ENCODE measurements around the gene DNLZ.
A peak's percentile ranks its signal among the peaks of the same experiment; 100 is the strongest.
"Not testable (repeated sequence)": the region's sequence is repeated elsewhere in the genome, so short reads cannot be mapped to it uniquely, and the experiment has no call there.

Gene DNLZ

DNA sequence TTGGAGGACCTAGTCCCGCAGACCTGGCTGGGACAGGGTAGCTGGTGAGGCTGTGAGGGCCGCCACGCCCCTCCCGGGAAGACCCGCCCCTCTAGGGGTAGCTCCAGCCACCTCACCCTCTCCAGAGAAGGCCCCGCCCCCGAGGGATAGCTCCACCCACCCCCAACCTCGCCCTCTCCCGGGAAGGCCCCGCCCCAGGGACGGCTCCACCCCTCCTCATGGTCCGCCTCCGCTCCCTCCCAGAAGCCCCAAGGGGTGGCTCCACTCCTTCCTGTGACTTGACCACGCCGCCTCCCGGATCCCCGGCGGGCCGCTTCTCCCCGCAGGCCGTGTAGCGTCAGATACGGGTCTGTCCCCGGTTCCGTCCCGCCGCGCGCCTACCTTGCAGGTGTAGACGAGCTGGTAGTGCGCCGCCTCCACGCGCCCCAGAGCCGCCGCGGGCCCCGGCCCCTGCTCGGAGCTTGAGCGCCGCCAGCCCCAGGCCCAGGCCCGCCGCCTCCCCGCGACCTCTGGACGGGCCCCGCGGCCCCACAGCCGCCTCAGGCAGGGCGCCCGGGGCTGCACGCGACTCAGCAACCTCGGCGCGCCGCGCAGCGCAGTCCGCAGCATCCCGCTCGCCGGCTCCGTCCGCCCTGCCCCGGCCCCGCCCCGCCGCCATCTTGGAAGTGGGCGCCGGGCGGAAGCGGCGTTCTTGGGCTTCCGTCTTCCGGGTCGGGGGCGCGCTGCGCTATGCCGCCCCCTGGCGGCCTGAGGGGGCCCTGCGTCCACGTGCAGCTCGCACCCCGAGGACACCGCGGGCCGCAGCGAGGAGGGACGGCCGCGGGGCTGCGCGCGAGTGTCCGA is at the start of gene DNLZ:
Gene DNLZ (minus strand): TSS at position 639 of the 843 bp plus-strand sequence. CDS start 30 bp downstream, at position 609.
- DNase-seq = peak; percentile 98

DNA sequence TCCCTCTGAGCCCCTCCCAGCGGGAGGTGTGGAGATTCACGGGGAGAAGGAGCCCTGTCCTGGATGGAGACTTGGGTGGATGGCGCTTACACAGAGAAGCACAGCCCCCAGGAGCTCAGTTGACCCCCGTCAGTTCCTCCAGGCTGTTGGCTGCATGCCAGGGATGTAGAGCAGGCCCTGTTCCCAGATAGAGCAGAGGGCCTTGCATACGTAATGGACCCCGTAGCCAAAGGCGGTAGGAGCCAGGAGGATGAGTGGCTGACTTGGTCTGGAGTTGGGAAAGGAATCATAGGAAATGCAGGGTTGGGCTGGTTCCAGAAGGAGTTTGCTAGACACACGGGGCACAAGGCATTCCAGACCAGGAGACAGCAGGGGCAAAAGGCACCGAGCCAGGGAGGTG is 49.4 kb upstream of the DNLZ start:
- no peak for DNase-seq

DNA sequence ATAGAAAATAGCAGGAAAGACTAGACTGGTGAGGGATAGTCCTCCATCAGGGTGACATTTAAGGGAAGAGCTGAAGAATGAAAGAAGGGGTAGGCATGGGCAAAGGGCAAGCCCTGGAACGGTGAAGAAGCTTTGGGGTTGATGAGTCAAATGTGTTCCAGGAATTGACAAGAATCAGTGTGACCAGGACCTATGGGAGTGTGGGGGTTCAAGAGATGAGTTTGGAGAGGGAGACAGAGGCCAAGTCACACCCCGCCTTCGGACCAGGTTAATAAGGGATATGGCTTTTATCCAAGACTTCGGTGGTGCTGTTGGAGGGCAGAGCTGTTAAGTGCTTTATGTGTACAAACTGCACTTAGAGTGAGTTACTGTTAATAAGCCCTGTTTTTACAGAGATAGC is 47.8 kb upstream of the DNLZ start:
- DNase-seq = no peak

DNA sequence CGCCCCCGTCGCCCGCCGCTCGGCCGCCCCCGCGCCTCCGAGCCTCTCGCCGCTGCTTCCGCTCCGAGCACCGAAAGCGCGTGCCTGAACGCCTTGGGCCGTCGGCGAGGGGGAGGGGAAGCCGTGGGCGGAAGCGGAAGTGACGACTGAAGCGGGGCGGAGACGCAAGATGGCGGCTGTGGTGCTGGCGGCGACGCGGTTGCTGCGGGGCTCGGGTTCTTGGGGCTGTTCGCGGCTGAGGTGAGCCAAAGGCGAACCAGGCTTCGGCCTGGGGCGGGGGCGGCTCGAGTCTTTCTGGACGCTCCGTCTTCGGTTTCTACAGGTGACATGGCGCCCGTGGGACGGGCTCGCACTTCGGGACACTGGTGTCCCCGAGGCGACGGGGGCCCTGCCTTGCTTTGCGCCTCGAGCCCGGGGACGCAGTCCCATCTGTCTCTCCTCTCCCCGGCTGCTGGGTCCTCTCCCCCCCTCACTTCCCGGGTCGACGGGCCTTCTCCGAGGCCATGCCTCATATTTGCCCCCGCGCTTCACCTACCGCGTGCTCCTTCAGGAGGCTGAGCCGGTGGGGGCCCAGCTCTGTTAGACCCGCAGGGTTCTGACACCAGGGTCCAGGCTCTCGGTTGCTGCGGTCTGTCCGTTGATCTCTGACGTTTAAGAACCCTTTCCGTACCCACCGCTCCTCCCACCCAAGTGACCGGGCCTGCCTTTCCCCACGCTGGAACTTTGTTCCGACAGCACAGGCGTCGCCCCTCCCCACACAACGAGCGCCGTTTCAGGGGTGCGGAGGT is 47.1 kb upstream of the DNLZ start, which contains the start of the genes ENTR1 and PMPCA:
Gene ENTR1 (minus strand): TSS at position 115 of the 788 bp plus-strand sequence. CDS start 217 bp downstream, outside the sequence.
Gene PMPCA (plus strand): TSS at position 159 of the 788 bp plus-strand sequence. CDS start 11 bp downstream, at position 170.
- peak; percentile 98 for DNase-seq

DNA sequence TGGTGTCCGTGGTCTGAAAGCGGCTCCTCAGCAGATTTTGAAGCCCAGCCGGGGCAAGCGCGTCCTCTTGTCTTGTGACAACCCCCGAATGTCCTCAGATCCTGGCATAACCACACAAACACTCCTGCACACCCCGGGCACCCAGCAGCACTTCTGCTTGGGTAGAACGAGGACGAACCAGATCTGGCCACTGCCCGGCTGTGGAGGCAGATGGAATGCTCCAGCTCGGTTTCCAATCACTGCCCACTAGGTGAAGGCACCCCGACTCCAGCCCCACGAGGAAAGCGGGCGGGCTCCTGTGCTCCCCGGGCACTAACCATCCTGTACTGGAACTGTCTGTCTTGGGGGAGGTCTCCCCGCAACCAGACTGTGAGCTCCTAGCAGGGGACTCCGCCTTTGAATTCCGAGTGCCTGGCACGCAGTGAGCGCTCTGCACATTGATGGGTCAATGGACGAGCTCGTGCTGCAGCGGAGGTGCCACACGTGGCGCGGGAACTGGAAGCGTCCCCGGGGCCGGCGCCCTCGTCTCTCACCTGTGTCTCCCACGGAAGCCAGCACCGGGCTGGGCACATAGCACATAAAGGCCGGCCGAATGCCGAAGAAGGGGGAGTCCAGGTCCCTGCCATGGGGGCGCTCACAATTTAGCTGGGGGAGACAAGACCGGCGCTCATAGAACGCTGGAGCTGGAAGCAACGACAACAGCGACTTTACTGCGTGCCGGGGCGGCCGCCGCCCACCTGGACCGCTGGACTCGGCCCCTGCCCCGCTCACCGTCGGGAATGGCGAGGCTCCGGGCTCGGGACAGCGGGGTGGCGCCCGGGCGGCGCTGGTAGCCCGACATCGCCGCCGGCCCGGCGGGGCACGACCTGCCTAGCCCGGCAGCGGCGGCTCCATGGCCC is 46.3 kb upstream of the DNLZ start:
- peak; percentile 36 for DNase-seq

DNA sequence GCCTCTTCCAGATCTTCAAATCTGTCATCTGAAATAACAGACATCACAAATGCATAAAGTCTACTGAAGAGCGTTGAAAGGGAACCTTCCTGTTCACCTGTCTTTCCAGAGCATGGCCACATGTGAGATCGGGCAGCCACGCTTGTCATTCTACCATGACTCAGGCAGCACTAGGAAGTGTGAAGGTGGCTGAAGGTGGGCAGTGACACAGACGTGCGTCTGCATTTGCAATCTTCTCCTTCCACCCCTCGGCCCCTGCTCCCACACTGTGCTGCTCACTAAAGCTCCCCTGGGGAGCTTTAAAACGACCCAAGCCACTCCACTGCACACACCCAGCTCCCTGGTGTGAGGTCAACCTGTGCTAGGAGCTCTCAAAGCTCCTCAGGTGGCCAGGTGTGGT is 44.4 kb upstream of the DNLZ start:
- DNase-seq = no peak

DNA sequence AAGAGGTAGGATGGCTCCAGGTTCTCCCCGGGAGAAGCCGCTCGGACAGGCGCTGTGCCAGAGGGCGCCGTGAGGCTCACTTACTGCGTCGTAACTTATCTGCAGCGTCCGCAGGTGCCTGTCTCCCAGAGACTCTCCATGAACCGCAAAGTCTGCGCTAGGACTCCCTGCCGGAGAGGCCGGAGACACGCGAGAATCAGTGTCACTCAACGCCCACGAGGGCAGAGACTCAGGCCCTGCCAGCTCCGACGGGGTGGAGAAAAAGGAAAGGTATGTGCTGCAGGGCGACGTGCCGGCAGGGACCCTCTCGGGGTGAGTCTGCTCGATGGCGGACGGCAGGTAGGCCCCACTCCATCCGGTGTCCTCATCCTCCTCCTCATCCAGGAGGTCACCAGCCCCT is 43.5 kb upstream of the DNLZ start:
- not testable (repeated sequence) for DNase-seq

DNA sequence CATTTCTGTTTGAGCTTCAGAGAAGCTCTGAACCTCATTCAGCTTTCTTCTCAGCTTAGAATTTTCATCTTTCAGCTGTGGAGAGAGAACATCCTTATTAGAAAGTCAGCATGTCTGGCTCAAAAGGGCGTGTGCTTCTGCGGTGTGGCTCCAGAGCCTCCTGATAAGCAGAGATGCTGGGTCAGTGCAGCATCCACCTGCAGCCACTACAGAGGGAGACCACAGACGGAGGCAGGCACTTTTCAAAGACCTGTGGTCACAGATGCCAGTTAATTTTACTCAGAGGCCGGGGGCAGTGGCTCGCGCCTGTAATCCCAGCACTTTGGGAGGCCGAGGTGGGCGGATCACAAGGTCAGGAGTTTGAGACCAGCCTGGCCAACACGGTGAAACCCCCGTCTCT is 42.4 kb upstream of the DNLZ start:
- DNase-seq = not testable (repeated sequence)

DNA sequence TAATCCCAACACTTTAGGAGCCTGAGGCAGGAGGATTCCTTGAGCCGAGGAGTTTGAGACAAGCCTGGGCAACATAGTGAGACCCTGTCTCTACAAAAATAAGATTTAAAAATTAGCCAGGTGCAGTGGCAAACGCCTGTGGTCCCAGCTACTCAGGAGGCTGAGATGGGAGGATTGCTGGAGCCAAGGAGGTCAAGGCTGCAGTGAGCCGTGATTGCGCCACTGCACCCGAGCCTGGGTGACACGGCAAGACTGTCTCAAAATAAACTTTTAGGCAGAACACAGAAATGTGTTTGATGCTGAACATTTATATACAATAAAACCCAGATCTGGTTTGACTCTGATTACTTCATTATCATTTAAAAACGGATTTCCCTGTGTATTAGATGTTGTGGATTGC is 41.9 kb upstream of the DNLZ start:
- no peak for DNase-seq

DNA sequence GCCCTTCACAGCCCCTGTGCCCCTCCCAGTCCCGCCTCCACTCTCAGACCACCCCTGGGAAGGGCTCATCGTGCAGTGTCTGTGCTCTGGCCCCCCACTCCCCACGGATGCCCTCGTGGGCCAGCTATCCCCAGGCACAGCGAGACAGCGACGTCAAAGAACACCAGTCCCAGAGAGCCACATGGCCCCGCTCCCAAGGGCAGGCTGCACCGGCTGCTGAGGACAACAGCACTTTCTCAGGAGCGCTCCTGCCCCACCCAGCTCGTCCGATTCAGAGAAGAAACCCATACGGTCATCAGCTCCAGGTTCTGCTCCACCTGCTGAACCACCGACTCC is 41.2 kb upstream of the DNLZ start:
- DNase-seq = no peak

DNA sequence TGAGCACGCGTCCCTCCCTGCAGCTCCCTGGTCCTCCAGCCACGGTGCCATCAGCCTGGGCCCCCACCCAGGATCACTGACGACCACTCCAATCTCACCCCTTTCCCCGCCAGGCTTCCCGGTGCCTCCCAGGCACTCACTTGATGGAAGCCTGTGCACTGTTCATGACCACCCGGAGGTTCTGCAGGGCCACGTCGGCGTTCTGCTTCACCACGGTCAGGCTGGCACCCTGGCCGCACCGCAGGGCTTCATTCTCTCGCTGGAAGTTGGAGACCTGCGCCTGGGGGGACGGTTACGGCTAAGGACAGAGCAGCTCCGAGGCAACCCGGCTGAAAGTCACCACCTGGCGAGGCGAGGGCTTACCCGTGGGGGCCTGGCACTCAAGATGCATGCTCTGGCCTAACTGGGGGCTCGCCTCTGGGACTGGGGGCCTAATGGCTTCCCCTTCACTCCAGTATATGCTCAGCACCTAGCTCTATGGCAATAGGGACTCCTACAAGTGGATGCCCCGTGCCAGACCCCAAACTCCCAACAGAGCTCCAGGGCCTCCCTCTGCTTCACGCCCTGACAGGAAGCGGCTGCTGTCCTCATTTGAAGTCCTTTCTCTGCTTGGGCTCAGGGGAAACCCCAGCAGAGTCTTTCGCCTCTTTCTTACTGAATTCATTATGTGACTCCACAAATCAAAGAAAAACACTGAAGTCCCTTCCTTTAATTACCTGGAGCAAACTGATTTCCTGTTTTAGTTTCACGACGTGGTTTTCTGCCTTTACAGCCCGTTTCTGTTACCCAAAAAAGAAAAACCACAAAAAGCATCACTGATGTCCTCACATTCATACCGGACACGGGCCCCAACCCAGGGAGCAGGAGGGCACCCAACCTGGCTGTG is 40.6 kb upstream of the DNLZ start:
- peak; percentile 38 for DNase-seq

DNA sequence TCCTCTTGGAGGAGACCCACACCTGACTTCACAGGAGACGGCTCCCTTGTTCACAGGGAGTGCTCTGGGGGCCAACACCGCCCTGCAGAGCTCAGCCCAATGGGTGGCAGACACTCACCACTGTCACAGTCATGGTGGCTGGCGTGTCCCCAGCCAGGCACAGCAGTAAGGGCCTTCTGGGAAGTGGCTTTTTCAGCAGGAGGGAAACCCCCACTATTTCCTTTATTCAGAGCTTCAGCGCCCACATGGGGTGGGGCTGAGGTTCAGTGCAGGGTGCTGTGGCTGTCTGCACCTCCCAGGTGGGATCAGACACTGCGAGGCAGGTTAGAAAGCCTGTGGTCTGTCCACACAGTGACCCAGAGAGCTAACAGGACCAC is 40.0 kb upstream of the DNLZ start:
- DNase-seq = peak; percentile 62

DNA sequence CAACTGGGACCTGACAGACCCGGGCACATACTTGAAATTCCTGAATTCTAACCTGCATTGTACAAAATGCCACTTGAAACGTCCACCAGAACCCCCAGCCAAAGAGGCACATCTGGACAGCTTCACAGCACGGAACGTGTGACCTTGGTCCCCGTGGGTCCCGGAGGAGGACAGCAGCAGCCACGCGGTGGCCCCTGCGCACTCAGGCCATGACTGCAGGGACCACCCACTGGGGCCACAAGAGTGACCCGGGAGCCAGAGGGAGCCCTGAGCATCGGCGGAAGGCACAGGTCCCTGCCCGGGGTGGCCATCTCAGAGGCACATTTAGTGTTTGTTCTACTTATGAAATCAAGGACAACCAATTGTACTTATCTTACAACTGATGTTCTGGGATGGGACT is 38.5 kb upstream of the DNLZ start:
- DNase-seq = no peak

DNA sequence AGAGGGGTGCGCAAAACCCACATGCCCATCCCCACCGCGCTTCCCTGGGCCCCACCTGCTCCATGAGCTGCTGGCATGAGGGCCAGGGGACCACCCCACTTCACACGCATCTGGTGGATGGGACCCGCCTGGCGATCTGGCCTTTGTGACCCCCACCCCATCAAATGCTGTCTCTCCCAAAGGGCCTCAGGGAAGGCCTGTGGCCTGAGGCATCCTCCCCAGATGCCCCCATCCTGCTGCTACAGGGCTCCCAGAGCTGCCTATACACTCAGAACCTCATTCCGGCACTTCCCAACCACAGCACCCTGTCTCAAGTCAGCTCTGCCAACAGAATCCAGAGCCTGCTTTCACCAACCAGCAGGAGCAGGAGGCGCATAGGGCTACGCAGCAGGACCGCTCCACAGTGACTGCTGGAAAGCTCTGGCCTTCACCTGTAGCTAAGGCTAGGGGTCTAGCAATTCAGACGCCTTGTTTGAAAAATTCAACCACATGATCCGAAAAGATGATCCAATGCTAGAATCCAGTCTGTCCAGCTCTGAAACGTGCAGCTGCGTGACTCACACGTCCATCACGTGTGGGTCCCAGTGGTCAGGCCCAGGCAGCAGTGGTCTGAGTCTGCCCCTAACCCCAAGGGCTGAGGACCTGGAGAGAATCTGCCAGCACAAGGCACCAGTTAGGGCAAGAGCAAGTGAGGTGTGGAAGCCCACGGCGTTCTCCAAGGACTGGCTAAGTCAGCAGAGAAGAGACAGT is 37.8 kb upstream of the DNLZ start:
- DNase-seq = no peak

DNA sequence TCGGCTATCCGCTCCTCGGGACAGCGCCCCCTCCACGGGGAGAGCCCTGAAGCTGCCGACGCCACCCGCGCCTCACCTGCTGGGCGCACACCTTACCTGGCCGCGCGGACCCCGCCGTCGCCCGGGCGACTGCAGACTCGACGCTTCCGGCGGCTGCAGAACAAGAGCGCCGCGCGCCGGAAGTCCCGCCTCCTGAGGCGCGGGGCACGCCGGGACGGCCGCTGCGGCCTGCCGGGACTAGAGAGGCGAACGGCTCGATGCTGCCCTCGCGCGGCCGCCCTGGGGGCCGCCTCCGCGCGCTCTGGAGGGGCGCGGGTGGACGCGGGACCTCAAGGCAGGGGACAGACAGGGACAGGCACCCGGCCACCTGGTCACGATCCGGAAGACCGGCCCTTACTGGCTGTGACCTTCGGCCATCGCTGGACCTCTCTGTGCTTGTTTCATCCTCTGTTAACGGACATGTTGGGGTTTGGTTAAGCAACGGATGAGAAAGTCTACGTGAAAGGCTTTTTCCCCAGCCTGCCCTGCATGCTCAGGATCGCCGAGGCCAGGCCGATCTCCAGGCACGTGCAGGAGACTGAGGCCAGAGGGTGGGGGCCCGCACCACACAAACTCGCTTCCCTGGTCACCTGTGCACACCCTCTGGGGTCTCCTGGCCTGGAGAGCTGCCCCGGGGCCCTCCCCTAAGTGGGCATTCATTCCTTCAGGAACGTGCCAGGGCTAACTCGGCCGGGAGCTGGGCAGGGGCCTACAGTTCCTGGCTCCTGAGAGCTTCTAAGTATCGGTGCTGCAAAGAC is 36.7 kb upstream of the DNLZ start, which contains the start of gene SNAPC4:
Gene SNAPC4 (minus strand): TSS at position 133 of the 797 bp plus-strand sequence. CDS start 1,742 bp downstream, outside the sequence.
- peak; percentile 89 for DNase-seq

DNA sequence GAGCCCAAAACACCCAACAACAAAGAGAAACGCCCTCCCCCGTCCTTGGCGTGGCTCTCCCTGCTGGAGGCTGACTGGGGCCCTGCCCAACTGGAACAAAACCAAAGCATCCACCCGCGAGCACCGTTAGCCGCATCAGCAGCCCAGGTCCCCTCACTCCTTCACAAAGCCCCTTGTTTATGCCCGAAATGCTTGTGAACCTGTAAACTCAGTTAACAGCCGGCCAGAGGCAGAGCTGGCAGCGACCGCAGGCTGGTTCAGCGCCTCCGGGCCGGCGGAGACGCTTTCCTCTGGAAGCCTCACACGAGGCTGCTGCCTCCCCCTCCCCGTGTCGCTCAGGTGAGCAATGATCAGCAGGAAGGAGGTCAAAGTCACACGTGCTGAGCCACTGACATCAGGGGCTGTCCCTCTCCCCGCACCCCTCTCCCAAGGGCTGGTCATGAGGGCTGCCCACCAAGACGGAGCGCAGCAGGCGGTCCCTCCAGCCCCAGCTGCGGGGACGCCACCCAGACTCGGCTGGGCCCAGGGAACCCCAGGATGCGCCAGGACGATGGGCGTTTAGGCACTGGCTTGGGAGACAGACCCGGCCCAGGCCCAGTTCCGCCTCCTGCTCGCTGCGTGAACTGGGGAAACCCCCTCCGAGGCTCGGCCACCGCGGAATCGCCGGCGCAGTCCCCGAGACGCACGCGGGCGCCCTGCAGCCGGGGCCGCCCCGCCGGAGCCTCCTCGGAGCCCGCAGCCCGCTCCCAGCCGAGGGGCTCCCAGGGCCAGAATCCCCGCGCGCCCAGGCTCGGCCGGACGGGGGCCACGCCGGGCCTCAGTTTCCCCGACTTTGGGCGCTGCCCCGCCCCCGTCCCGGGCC is 35.9 kb upstream of the DNLZ start:
- DNase-seq = peak; percentile 51

DNA sequence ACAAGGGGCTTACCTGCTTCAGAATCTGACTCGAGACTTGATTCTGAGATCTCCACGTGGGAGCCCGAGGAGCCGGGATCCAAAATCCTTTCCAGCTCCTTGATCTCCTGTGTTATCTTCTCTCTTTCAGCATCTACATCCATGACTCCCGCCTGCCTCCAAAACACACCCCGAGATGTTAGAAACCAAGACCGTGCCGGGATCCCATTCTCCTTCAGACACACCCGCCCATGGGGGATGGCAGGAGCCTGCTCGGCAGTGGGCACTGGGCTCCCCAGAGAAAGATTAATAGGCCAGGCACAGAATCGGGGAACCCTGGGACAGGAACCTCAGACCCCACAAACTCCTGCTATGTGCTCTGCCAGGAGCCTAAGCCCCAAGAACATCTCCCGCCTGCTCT is 34.7 kb upstream of the DNLZ start:
- no peak for DNase-seq

DNA sequence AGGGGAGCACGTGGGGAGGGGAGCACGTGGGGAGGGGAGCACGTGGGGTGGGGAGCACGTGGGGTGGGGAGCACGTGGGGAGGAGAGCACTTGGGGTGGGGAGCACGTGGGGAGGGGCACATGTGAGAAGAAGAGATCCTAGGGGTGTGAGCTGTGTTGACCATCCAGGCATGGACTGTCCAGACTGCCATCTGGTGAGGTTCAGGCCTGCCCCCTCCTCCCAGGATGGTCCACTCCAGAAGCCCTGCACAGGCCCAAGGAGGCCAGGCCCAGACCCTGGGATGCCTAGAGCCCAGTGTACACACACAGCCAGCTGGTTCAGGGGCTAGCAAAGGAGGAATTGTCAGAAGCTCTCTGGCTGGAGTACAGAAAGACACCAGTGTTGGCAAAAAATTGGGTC is 34.1 kb upstream of the DNLZ start:
- DNase-seq = no peak

DNA sequence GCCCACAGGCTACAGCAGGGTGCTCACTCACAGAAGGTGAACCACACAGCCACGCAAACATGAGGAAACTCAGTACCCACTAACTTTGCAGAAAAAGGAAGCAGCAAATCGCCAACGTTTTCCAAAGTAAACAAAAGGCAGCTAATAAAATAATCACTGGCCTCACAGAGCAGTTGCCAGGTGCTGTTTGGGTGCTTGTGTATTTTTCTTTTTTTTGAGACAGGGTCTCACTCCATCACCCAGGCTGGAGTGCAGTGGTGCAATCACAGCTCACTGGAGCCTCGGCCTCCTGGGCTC is 32.6 kb upstream of the DNLZ start:
- no peak for DNase-seq
